Measurements from ENCODE around the gene MISP.

DNA sequence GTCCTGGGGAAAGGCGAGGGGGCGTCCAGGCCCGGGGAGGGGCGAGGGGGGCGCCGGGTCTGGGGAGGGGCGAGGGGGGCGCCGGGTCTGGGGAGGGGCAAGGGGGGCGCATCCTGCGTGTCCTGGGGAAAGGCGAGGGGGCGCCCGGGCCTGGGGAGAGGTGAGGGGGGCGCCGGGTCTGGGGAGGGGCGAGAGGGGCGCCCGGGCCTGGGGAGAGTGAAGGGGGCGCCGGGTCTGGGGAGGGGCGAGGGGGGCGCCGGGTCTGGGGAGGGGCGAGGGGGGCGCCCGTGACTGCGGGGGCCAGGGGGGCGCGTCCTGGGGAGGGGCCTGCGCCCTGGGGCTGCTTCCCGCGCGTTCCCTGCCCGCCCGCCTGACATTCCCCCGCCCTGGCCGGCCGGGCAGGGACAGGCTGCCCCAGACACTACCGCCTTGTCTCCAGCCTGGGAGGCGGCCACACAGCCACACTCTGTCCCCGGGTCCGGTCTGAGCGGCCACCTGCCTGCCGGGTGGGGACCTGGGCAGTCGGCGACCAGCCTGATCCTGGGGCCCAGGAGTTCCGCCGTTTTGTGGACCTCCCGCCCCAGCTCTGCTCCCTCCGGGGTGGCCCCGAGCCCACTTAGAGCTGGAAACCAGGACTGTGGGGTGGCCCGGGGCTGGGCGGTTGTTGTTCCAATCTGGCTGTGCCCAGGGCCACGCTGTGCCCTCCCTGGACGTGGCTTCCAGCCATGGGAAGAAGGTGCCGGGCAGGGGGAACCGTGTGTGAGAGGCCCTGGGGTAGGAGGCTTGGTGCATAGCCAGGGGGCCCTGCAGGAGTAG lies 30.4 kb upstream of the MISP start:
- TF ChIP-seq, protein P1, sequence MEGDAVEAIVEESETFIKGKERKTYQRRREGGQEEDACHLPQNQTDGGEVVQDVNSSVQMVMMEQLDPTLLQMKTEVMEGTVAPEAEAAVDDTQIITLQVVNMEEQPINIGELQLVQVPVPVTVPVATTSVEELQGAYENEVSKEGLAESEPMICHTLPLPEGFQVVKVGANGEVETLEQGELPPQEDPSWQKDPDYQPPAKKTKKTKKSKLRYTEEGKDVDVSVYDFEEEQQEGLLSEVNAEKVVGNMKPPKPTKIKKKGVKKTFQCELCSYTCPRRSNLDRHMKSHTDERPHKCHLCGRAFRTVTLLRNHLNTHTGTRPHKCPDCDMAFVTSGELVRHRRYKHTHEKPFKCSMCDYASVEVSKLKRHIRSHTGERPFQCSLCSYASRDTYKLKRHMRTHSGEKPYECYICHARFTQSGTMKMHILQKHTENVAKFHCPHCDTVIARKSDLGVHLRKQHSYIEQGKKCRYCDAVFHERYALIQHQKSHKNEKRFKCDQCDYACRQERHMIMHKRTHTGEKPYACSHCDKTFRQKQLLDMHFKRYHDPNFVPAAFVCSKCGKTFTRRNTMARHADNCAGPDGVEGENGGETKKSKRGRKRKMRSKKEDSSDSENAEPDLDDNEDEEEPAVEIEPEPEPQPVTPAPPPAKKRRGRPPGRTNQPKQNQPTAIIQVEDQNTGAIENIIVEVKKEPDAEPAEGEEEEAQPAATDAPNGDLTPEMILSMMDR (IDR thresholded peaks at IDR 0.05 in 2 of 3, conservative IDR thresholded peaks at IDR 0.05 in 1 of 3; ENCODE audit: insufficient read depth in 2 of 3, low read depth in 1 of 3, low read length in 3 of 3): no peak
- TF ChIP-seq BCLAF1 (IDR thresholded peaks at IDR 0.05; ENCODE audit: borderline replicate concordance in 1 of 2, control insufficient read depth in 1 of 2, low read depth in 2 of 2, low read length in 1 of 2): no peak
- no peak for TF ChIP-seq ATF7 (IDR thresholded peaks at IDR 0.05)
- no peak for TF ChIP-seq JUNB (CRISPR knock-in tag; conservative IDR thresholded peaks at IDR 0.05)
- no peak for TF ChIP-seq GTF2F1 (IDR thresholded peaks at IDR 0.05; ENCODE audit: low read depth, low read length)
- no peak for TF ChIP-seq RAD21 (CRISPR knock-in tag; conservative IDR thresholded peaks at IDR 0.05 in 1 of 2, IDR thresholded peaks at IDR 0.05 in 1 of 2)
- TF ChIP-seq NFRKB (IDR thresholded peaks at IDR 0.05; ENCODE audit: low read depth): no peak
- no peak for TF ChIP-seq FUS (optimal IDR thresholded peaks at IDR 0.05; ENCODE audit: low read depth, low read length)
- no peak for TF ChIP-seq FOXP1 (CRISPR knock-in tag; IDR thresholded peaks at IDR 0.05)
- no peak for TF ChIP-seq ELF1 (tag; IDR thresholded peaks at IDR 0.05)
